HL-60 (cell line): ENCODE measurements around the gene ZNRD2.

ENCODE experiments used
- DNase-seq, 2 experiments: peaks; one replicate each; pipeline ENCODE4 v3.0.0-alpha.2; 2010 to 2020; ENCODE audit warnings: low read depth in 1 of 2, low spot score in 1 of 2
- H3K27ac ChIP-seq: fragments of 250-450 bp; sonication (Bioruptor Pico); replicated peaks from 2 replicates; pipeline ENCODE4 v1.5.1; 2020; ENCODE audit warnings: mild to moderate bottlenecking, moderate library complexity
- H3K27me3 ChIP-seq: fragments of 250-450 bp; sonication (Bioruptor Pico); 2 replicates; pipeline ENCODE4 v1.5.1; 2021; ENCODE audit warnings: mild to moderate bottlenecking, moderate library complexity; ENCODE audit not compliant: insufficient read depth, poor library complexity, severe bottlenecking
- H3K4me3 ChIP-seq: replicated peaks from 2 replicates; pipeline ENCODE4 v1.5.1; 2011; ENCODE audit warnings: mild to moderate bottlenecking, control low read depth, low read length; ENCODE audit not compliant: insufficient read depth
- CTCF ChIP-seq: IDR thresholded peaks from one replicate; pipeline ENCODE4 v1.5.1; 2011; ENCODE audit warnings: low read length, control low read depth, inconsistent platforms; ENCODE audit not compliant: insufficient read depth
- GABPA ChIP-seq: IDR thresholded peaks from 2 replicates; pipeline ENCODE4 v1.6.1; 2012; ENCODE audit warnings: low read depth
- POLR2AphosphoS5 ChIP-seq: IDR thresholded peaks from 2 replicates; pipeline ENCODE4 v1.6.1; 2012; ENCODE audit warnings: low read depth
- REST ChIP-seq: IDR thresholded peaks from 2 replicates; pipeline ENCODE4 v1.6.1; 2012; ENCODE audit warnings: low read depth; ENCODE audit not compliant: insufficient replicate concordance
- SPI1 ChIP-seq: IDR thresholded peaks from 2 replicates; pipeline ENCODE4 v1.6.1; 2012; ENCODE audit warnings: low read depth, mild to moderate bottlenecking, borderline replicate concordance

ZNRD2 gene

GRCh38 chr11:65576867-65577755, 6.8 kb downstream of the ZNRD2 start:
- peak overlapping the region; percentile 77 for H3K27ac ChIP-seq
- no peaks in the 10 kb centered on the region for H3K27me3 ChIP-seq
- H3K4me3 ChIP-seq: peak overlapping the region; percentile 81
- DNase-seq: peak; percentile 78 to 85
- no peak for TF ChIP-seq CTCF
- no peak for TF ChIP-seq GABPA
- TF ChIP-seq REST: no peak
- no peak; the same call in 1 of the 2 replicates for TF ChIP-seq POLR2AphosphoS5
- TF ChIP-seq SPI1: peak; percentile 93

- DNase-seq: no peak
- Histone ChIP-seq H3K4me3 (peak overlapping the region; percentile 81), H3K27ac (peak overlapping the region; percentile 77), H3K27me3 (no peaks in the 10 kb centered on the region)
- TF ChIP-seq SPI1: no peak
- no peak for TF ChIP-seq REST
- no peak for TF ChIP-seq GABPA
- no peak for TF ChIP-seq POLR2AphosphoS5
- TF ChIP-seq CTCF: no peak
Measured at GRCh38 chr11:65577756-65578109, 7.5 kb downstream of the ZNRD2 start.

GRCh38 chr11:65578134-65578533, 7.9 kb downstream of the ZNRD2 start:
- peak overlapping the region; percentile 81 for H3K4me3 ChIP-seq
- H3K27me3 ChIP-seq: no peaks in the 10 kb centered on the region
- TF ChIP-seq CTCF (no peak), SPI1 (no peak), REST (no peak), POLR2AphosphoS5 (no peak)
- H3K27ac ChIP-seq: peak overlapping the region; percentile 77
- DNase-seq: no peak
